ENCODE measurements around the gene AFF1.

The AFF1 gene

GRCh38 chr4:86965019-86965976, 30.5 kb downstream of the AFF1 start:
- no peak overlapping the region for H3K4me3 ChIP-seq (ENCODE audit: low read length)
- TF ChIP-seq, protein P1, sequence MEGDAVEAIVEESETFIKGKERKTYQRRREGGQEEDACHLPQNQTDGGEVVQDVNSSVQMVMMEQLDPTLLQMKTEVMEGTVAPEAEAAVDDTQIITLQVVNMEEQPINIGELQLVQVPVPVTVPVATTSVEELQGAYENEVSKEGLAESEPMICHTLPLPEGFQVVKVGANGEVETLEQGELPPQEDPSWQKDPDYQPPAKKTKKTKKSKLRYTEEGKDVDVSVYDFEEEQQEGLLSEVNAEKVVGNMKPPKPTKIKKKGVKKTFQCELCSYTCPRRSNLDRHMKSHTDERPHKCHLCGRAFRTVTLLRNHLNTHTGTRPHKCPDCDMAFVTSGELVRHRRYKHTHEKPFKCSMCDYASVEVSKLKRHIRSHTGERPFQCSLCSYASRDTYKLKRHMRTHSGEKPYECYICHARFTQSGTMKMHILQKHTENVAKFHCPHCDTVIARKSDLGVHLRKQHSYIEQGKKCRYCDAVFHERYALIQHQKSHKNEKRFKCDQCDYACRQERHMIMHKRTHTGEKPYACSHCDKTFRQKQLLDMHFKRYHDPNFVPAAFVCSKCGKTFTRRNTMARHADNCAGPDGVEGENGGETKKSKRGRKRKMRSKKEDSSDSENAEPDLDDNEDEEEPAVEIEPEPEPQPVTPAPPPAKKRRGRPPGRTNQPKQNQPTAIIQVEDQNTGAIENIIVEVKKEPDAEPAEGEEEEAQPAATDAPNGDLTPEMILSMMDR (conservative IDR thresholded peaks at IDR 0.05; ENCODE audit: low read depth, low read length), result no peak
- DNase-seq (ENCODE audit: low read depth), result no peak

- H3K4me3 ChIP-seq (ENCODE audit: low read length), result no peak overlapping the region
- DNase-seq (ENCODE audit: low read depth), result no peak
- TF ChIP-seq, protein P1 (conservative IDR thresholded peaks at IDR 0.05; ENCODE audit: low read depth, low read length), result no peak
These were observed 32.3 kb downstream of the AFF1 start for GRCh38 chr4:86967073-86967472.

- TF ChIP-seq, protein P1 (conservative IDR thresholded peaks at IDR 0.05; ENCODE audit: low read depth, low read length), result no peak
- DNase-seq (ENCODE audit: low read depth), result no peak
- no peak overlapping the region for H3K4me3 ChIP-seq (ENCODE audit: low read length)
These were observed 33.0 kb downstream of the AFF1 start for GRCh38 chr4:86967798-86968197.

GRCh38 chr4:86968547-86968946, 33.7 kb downstream of the AFF1 start:
- no peak for DNase-seq (ENCODE audit: low read depth)
- TF ChIP-seq, protein P1 (conservative IDR thresholded peaks at IDR 0.05; ENCODE audit: low read depth, low read length), result no peak
- H3K4me3 ChIP-seq (ENCODE audit: low read length), result no peak overlapping the region

DNA sequence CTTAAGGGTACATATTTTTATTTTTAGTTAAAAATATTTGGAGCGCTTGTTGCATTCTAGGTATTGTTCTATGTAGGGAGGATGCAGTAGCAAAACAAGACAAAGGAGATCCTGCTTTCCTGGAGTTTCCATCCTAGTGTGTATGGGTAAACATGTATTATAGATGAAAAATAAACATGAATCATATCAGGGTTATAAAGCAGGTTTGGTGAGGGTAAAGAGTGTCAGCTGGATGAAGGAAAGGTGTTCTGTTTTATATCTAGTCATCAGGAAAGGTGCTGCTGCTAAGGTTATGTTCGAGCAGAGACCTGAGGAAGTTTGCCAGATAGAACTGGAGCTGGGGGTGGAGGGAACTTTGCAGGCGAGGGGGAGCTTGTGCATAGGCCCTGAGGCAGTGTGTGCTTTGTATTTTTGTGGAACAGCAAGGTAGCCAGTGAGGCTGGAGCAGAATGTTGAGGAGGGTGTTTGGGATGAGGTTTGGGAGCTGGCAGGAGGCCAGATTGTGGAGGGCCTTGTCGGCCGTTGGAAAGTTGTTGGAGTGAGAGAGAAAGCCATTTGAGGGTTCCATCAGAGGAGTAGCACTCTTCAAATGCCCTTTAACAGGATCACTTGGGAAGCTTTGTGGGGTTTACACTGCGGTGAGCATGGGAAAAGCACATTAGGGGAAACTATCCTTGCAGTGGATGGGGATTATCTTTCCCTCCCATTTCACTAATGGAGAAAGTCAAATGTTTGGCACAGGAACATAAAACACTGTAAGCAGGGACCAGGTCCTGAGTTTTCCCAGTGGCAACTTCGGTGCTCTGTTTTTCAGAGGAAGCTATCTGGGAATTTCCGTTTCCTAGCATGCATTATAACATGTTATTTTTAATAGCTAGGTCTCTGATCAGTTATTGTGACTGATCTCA, 35.9 kb downstream of the AFF1 start:
- TF ChIP-seq, protein P1 (conservative IDR thresholded peaks at IDR 0.05; ENCODE audit: low read depth, low read length), result no peak
- H3K4me3 ChIP-seq (ENCODE audit: low read length), result no peak overlapping the region
- no peak for DNase-seq (ENCODE audit: low read depth)

DNA sequence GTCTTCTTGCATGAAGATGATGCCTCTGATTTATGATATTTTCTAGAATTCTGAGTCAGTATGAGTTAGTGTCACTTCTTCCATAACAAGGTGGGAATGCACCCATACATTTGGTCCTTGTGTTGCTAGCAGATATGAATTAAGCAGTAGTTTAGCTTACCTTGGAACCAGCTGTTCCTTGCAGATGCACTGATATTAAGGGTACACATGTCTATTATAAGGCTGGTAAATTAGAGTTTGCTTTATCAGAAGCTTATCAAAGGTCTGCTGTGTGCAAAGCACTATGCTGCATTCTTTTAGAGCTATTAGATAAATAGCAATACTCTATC, 36.5 kb downstream of the AFF1 start:
- H3K4me3 ChIP-seq (ENCODE audit: low read length), result no peak overlapping the region
- no peak for DNase-seq (ENCODE audit: low read depth)
- TF ChIP-seq, protein P1 (conservative IDR thresholded peaks at IDR 0.05; ENCODE audit: low read depth, low read length), result no peak
